HepG2 (cell line): ENCODE data around the gene NSG2. TPM values are rescaled to one million over a fixed set of nuclear protein-coding genes. Genes with fewer than 3 reads are reported as not detected.

Source experiments
- ATAC-seq: fragments of 200-7000 bp; cut with Tn5 transposase; 3 replicates; pipeline ENCODE4 v1.9.1; 2020; ENCODE audit warnings: mild to moderate bottlenecking, moderate library complexity
- BruUV-seq: library from RNA; stranded (reverse); fragments of 400-500 nt; replicated peaks from 2 replicates; lab custom pipeline; 2021; lab: Mats Ljungman, UMichigan
- CTCF ChIA-PET: fragments of 300-600 bp; formaldehyde crosslinking; extraction: SDS; loops from one replicate; lab custom pipeline; 2021; ENCODE audit warnings: low total read pairs, inconsistent platforms, low intra/inter-chr PET ratio; lab: Yijun Ruan, JAX
- POLR2A ChIA-PET: fragments of 350-600 bp; sonication (Branson Sonifier 250); formaldehyde crosslinking; loops from one replicate; lab custom pipeline; 2020; ENCODE audit warnings: antibody characterized with exemption, inconsistent platforms; lab: Yijun Ruan, JAX
- DNase-seq: peaks from one replicate; pipeline ENCODE4 v3.0.0-alpha.2; 2015; ENCODE audit warnings: low spot score
- FAIRE-seq: peaks from 3 replicates; lab custom pipeline; 2011; peaks lifted over from hg19 to GRCh38; lab: Jason Lieb, UNC
- H2AFZ ChIP-seq: one replicate; pipeline ENCODE4 v1.6.1; 2011; ENCODE audit warnings: low read length, inconsistent platforms
- H3K27ac ChIP-seq: fragments of 300-600 bp; 3 replicates; pipeline ENCODE4 v1.8.0; 2011; ENCODE audit warnings: mixed run types, mild to moderate bottlenecking, mixed read lengths, low read length, inconsistent platforms; ENCODE audit not compliant: insufficient read depth; ENCODE audit errors: extremely low read length
- H3K27me3 ChIP-seq, 2 experiments: fragments of 200-600 bp in 1 of 2; 2 replicates in 1 of 2; 3 replicates in 1 of 2; pipeline versions ENCODE4 v1.6.0 to v1.8.0; 2011; ENCODE audit warnings: low read length in 2 of 2, mild to moderate bottlenecking in 2 of 2, moderate library complexity in 2 of 2, inconsistent platforms in 1 of 2; ENCODE audit not compliant: insufficient read depth in 2 of 2, control insufficient read depth in 1 of 2
- H3K36me3 ChIP-seq, 2 experiments: fragments of 200-600 bp in 1 of 2; replicated peaks in 1 of 2; 2 replicates in 1 of 2; 3 replicates in 1 of 2; pipeline versions ENCODE4 v1.5.1 to v1.8.0; 2011; ENCODE audit warnings: low read length in 2 of 2, inconsistent platforms in 1 of 2; ENCODE audit not compliant: insufficient read depth in 2 of 2, control insufficient read depth in 1 of 2
- H3K4me1 ChIP-seq: 2 replicates; pipeline ENCODE4 v1.5.1; 2012; ENCODE audit warnings: low read length, inconsistent platforms; ENCODE audit not compliant: insufficient read depth
- H3K4me2 ChIP-seq: 2 replicates; pipeline ENCODE4 v1.6.0; 2011; ENCODE audit warnings: low read depth, low read length, inconsistent platforms
- H3K4me3 ChIP-seq, 3 experiments: fragments of 200-600 bp in 1 of 3; sonication (generic), shearing (Covaris generic) in 1 of 3; replicated peaks in 1 of 3; 2 replicates each; pipeline ENCODE4 v1.5.1; 2011 to 2016; ENCODE audit warnings: low read length in 3 of 3, inconsistent platforms in 2 of 3, low read depth in 2 of 3, mild to moderate bottlenecking in 2 of 3, control low read depth in 1 of 3, mixed read lengths in 1 of 3; ENCODE audit not compliant: insufficient read depth in 1 of 3
- H3K79me2 ChIP-seq: one replicate; pipeline ENCODE4 v1.6.1; 2011; ENCODE audit warnings: low read length, inconsistent platforms; ENCODE audit not compliant: insufficient read depth
- H3K9ac ChIP-seq: 2 replicates; pipeline ENCODE4 v1.6.0; 2011; ENCODE audit warnings: mild to moderate bottlenecking, low read depth, low read length, inconsistent platforms; ENCODE audit not compliant: insufficient read depth
- H3K9me3 ChIP-seq: 2 replicates; pipeline ENCODE4 v1.5.1; 2012; ENCODE audit warnings: mild to moderate bottlenecking, low read length
- H4K20me1 ChIP-seq: 2 replicates; pipeline ENCODE4 v1.6.0; 2011; ENCODE audit warnings: inconsistent platforms, mild to moderate bottlenecking, low read length, moderate library complexity; ENCODE audit not compliant: insufficient read depth
- DR1 ChIP-seq: sonication (generic); formaldehyde crosslinking; IDR thresholded peaks from 2 replicates; pipeline ENCODE4 v1.8.0; 2021; ENCODE audit warnings: mild to moderate bottlenecking, missing genetic modification reagents, inconsistent platforms
- FOXO1 ChIP-seq: sonication (generic); formaldehyde crosslinking; IDR thresholded peaks from 2 replicates; pipeline ENCODE4 v1.4.0; 2020; ENCODE audit warnings: missing genetic modification reagents
- GPN1 ChIP-seq: sonication (generic); formaldehyde crosslinking; IDR thresholded peaks from 2 replicates; pipeline ENCODE4 v1.5.1; 2020; ENCODE audit warnings: missing genetic modification reagents, borderline replicate concordance
- NFRKB ChIP-seq: fragments of 450-650 bp; IDR thresholded peaks from 2 replicates; pipeline ENCODE4 v1.6.1; 2017
- NR2C2 ChIP-seq: sonication (generic); formaldehyde crosslinking; IDR thresholded peaks from 2 replicates; pipeline ENCODE4 v1.4.0; 2020; ENCODE audit warnings: missing genetic modification reagents, mild to moderate bottlenecking, moderate library complexity, borderline replicate concordance
- PHF8 ChIP-seq: sonication (generic); formaldehyde crosslinking; IDR thresholded peaks from 2 replicates; pipeline ENCODE4 v1.5.0; 2020; ENCODE audit warnings: missing genetic modification reagents
- ZBTB7B ChIP-seq: sonication (generic); formaldehyde crosslinking; IDR thresholded peaks from 2 replicates; pipeline ENCODE4 v1.4.0; 2020; ENCODE audit warnings: missing genetic modification reagents
- ZNF235 ChIP-seq: sonication (generic); formaldehyde crosslinking; IDR thresholded peaks from 2 replicates; pipeline ENCODE4 v1.8.1; 2023; ENCODE audit warnings: mild to moderate bottlenecking, missing genetic modification reagents, borderline replicate concordance
- ZNF644 ChIP-seq: IDR thresholded peaks from 2 replicates; pipeline ENCODE4 v1.6.1; 2016; ENCODE audit warnings: low read depth
- ZNF775 ChIP-seq: sonication (generic); formaldehyde crosslinking; IDR thresholded peaks from 2 replicates; pipeline ENCODE4 v1.4.0; 2020; ENCODE audit warnings: missing genetic modification reagents, mild to moderate bottlenecking, moderate library complexity, borderline replicate concordance
- ZNF850 ChIP-seq: sonication (generic); formaldehyde crosslinking; conservative IDR thresholded peaks from 2 replicates; pipeline ENCODE4 v1.9.0; 2021; ENCODE audit warnings: mild to moderate bottlenecking, missing genetic modification reagents
- WGBS: methylation state at CpG from one replicate; pipeline ENCODE4 v1.1.6; 2017; ENCODE audit warnings: low lambda C conversion rate; 5-methylcytosine and 5-hydroxymethylcytosine counted together
- in situ Hi-C: cut with HindIII; loops from 2 replicates; pipeline ENCODE4 v1.10.0; 2017; ENCODE audit warnings: low pct_unique_long_range_greater_than_20kb; ENCODE audit not compliant: extremely low pct_ligation_motif_present
- intact Hi-C: fragments of 100-400 bp; cut with micrococcal nuclease; formaldehyde crosslinking; loops from one replicate; pipeline ENCODE4 v1.10.0; 2022; ENCODE audit not compliant: unreplicated experiment
- polyA plus RNA-seq, 8 experiments: library from polyadenylated mRNA; depleted of rRNA in 3 of 8; stranded (reverse) in 7 of 8; unstranded in 1 of 8; fragments of >200 nt; fragmentation: Illumina TruSeq in 4 of 8; extraction: Trizol in 4 of 8; gene quantifications; 2 replicates each; pipeline versions ENCODE4 v1.2.1 to v1.2.3, GENCODE V29; 2011 to 2016; ENCODE audit warnings: low read depth in 4 of 8, missing spikeins in 1 of 8, mixed read lengths in 1 of 8; ENCODE audit not compliant: insufficient read depth in 1 of 8
- total RNA-seq, 5 experiments: library from RNA; depleted of rRNA; stranded (reverse); fragments of >200 nt; fragmentation: Illumina TruSeq; extraction: Trizol; gene quantifications; 2 replicates each; pipeline ENCODE4 v1.2.3, GENCODE V29; 2016; ENCODE audit warnings: low read depth in 1 of 5

The NSG2 gene
- total and polyA plus RNA-seq, 2 of the 13 experiments (the other 11 are each of a cell fraction or from before 2014, with no cell fraction given), result 0.21 TPM; not detected in 1

DNA sequence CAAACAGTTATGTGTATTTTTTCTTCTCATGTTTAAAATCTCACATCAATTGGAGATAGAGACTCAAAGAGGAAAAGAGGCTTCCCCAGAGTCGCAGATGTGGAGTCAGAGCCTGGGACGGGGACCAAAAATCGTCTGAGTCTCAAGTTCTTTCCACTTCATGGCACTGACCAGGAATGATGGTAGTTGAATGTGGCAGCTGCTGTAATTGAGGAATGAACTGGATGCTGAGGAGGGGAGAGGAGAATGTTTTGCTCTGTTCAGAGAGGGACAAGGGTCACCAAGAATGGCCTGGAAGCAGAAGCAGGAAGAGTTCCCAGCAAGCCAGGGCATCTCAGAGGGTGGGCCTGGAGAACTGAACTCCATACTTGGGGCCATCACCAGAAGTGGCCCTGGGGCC lies 103.9 kb downstream of the NSG2 start (continued):
- TF ChIP-seq ZNF644 (no peak), ZNF775 (CRISPR knock-in tag) (no peak), DR1 (CRISPR knock-in tag) (no peak), ZBTB7B (no peak), GPN1 (CRISPR knock-in tag) (no peak), PHF8 (CRISPR knock-in tag) (no peak), NFRKB (no peak), ZNF235 (CRISPR knock-in tag) (no peak), NR2C2 (CRISPR knock-in tag) (no peak)

DNA sequence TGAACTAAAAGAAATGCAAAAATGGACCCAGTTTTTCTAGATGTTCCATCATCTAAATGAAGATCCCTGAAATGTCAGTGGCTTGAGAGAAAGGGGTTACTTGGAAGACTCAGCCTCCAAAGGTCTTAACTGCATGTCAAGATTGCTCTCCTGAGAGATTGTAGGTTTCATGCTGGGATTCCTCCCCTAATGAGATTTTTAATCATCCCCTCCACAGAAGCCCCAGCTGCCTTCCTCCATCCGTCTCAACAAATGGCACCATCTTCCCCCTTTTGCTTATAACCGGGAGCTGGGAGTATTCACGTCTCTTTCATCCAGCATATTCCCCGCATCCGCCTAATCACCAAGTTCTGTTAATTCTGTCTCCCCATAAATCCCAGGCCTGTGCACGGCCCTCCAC lies 104.5 kb downstream of the NSG2 start:
- in situ Hi-C loops, result no loop called here
- ChIA-PET CTCF (no interaction called here), POLR2A (no interaction called here)
- no peak for TF ChIP-seq FOXO1 (CRISPR knock-in tag)
- no peak for TF ChIP-seq ZNF850 (CRISPR knock-in tag)
- intact Hi-C loops, result no loop called here
- ATAC-seq (no peak), FAIRE-seq (no peak), DNase-seq (no peak)
- H3K4me2 ChIP-seq, result no peak overlapping the region
- no peaks in the 10 kb centered on the region for H3K79me2 ChIP-seq
- no TSS peak for BruUV-seq
- H2AFZ ChIP-seq, result no peak overlapping the region
- no peaks in the 10 kb centered on the region for H3K36me3 ChIP-seq
- 34% methylated on average over 6 of the region's 6 CpGs for WGBS
- H3K27me3 ChIP-seq, result no peaks in the 10 kb centered on the region
- H3K4me3 ChIP-seq, result no peak overlapping the region
- H3K27ac ChIP-seq, result no peak overlapping the region
- peaks cover 5% of the 10 kb centered on the region for H3K9me3 ChIP-seq
- no peaks in the 10 kb centered on the region for H3K4me1 ChIP-seq
- no peak overlapping the region for H3K9ac ChIP-seq
- H4K20me1 ChIP-seq, result no peaks in the 10 kb centered on the region
